ENCODE measurements around the gene CASD1.

DNA sequence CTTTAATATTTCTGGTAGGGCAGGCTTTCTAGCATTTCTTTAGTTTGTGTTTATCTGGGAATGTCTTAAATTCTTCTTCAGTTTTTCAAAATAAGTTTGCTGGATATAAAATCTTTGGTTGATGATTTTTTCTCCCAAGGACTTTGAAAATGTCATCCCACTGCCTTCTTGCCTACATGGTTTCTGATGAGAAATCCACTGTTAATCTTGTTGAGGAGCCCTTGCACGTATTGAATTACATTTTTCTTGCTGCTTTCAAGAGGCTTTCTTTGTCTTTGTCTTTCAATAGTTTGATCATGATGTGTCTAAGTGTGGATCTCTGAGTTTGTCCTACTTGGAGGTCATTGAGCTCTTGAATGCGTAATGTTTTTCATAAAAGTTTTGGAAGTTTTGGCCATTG, 66.0 kb downstream of the CASD1 start:
- TF ChIP-seq EZH2 (IDR thresholded peaks at IDR 0.05) (no peak), EZH2phosphoT487 (IDR thresholded peaks at IDR 0.05) (no peak)
- TF ChIP-seq, protein P1, sequence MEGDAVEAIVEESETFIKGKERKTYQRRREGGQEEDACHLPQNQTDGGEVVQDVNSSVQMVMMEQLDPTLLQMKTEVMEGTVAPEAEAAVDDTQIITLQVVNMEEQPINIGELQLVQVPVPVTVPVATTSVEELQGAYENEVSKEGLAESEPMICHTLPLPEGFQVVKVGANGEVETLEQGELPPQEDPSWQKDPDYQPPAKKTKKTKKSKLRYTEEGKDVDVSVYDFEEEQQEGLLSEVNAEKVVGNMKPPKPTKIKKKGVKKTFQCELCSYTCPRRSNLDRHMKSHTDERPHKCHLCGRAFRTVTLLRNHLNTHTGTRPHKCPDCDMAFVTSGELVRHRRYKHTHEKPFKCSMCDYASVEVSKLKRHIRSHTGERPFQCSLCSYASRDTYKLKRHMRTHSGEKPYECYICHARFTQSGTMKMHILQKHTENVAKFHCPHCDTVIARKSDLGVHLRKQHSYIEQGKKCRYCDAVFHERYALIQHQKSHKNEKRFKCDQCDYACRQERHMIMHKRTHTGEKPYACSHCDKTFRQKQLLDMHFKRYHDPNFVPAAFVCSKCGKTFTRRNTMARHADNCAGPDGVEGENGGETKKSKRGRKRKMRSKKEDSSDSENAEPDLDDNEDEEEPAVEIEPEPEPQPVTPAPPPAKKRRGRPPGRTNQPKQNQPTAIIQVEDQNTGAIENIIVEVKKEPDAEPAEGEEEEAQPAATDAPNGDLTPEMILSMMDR (IDR thresholded peaks at IDR 0.05): no peak
